ENCODE measurements around the gene TTLL10. TPM values are rescaled to one million over a fixed set of nuclear protein-coding genes. Genes with fewer than 3 reads are reported as not detected.

Gene TTLL10
- polyA plus RNA-seq, 2 of the 4 experiments (the other 2 are of a cell fraction): not detected

- no peak overlapping the region for H3K4me3 ChIP-seq
- CTCF ChIA-PET: interaction anchor here (1.1 to 1.4 kb wide), 2 partner anchors 11 to 88 kb away, joined by 3 read pairs; no protein-coding TSS in a partner anchor
- 0 out of 3 replicates have a peak, but pooled peaks cover 3% of the 10 kb centered on the region for H3K4me1 ChIP-seq
- no peak overlapping the region for H3K27ac ChIP-seq
- no CpG with 5 or more reads among the region's 31 CpGs for WGBS (ENCODE audit: missing lambda C conversion rate)
- ATAC-seq (no peak), DNase-seq (ENCODE audit: low read depth in 1 of 2, low spot score in 1 of 2) (no peak), FAIRE-seq (no peak)
- no peak overlapping the region for H3K4me2 ChIP-seq
- POLR2A ChIA-PET: no interaction called here
- no peak for TF ChIP-seq SMC3 (IDR thresholded peaks at IDR 0.05)
- no peak for TF ChIP-seq ZFP36 (IDR thresholded peaks at IDR 0.05; ENCODE audit: borderline replicate concordance, partially characterized antibody)
- TF ChIP-seq HOXA7 (CRISPR knock-in tag; IDR thresholded peaks at IDR 0.05): no peak
- no peak for TF ChIP-seq POLR2A (IDR thresholded peaks at IDR 0.05; ENCODE audit: low read length)
- no peaks in the 10 kb centered on the region for H3K9me3 ChIP-seq
Observed at GRCh38 chr1:1210726-1211540, 37.3 kb downstream of the TTLL10 start.

- 92% methylated on average over 8 of the region's 28 CpGs for WGBS (ENCODE audit: missing lambda C conversion rate)
- ChIA-PET CTCF (interaction anchor here (1.7 to 2.0 kb wide), 2 partner anchors 16 to 90 kb away, joined by 4 to 7 read pairs; no protein-coding TSS in a partner anchor), POLR2A (no interaction called here)
- no peak overlapping the region for H3K4me2 ChIP-seq
- 0 out of 3 replicates have a peak, but pooled peaks cover 3% of the 10 kb centered on the region for H3K4me1 ChIP-seq
- no peak for ATAC-seq
- H3K4me3 ChIP-seq: no peak overlapping the region
- no peaks in the 10 kb centered on the region for H3K9me3 ChIP-seq
- no peak overlapping the region for H3K27ac ChIP-seq
- FAIRE-seq: no peak
- no peak for TF ChIP-seq TFCP2L1 (CRISPR knock-in tag; IDR thresholded peaks at IDR 0.05)
- no peak for TF ChIP-seq BCL3 (IDR thresholded peaks at IDR 0.05)
- no peak for TF ChIP-seq SMC3 (IDR thresholded peaks at IDR 0.05)
- TF ChIP-seq JUN (IDR thresholded peaks at IDR 0.05): no peak
- no peak for TF ChIP-seq RARB (CRISPR knock-in tag; IDR thresholded peaks at IDR 0.05)
- no peak for TF ChIP-seq POLR2A (IDR thresholded peaks at IDR 0.05; ENCODE audit: low read length)
- DNase-seq (ENCODE audit: low read depth in 1 of 2, low spot score in 1 of 2): no peak
Observed at GRCh38 chr1:1211541-1212441, 38.1 kb downstream of the TTLL10 start.

GRCh38 chr1:1212780-1213344, 39.2 kb downstream of the TTLL10 start:
- ATAC-seq (no peak), FAIRE-seq (no peak), DNase-seq (ENCODE audit: low read depth in 1 of 2, low spot score in 1 of 2) (no peak)
- H3K4me2 ChIP-seq: no peak overlapping the region
- CTCF ChIA-PET: interaction anchor here (1.7 to 2.0 kb wide), 2 partner anchors 15 to 91 kb away, joined by 4 to 7 read pairs; no protein-coding TSS in a partner anchor
- no peak overlapping the region for H3K4me3 ChIP-seq
- H3K4me1 ChIP-seq: 0 out of 3 replicates have a peak, but pooled peaks cover 3% of the 10 kb centered on the region
- POLR2A ChIA-PET: no interaction called here
- no peaks in the 10 kb centered on the region for H3K9me3 ChIP-seq
- 96% methylated on average over 4 of the region's 24 CpGs for WGBS (ENCODE audit: missing lambda C conversion rate)
- no peak overlapping the region for H3K27ac ChIP-seq
- TF ChIP-seq TFCP2L1 (CRISPR knock-in tag; IDR thresholded peaks at IDR 0.05) (no peak), EHMT2 (IDR thresholded peaks at IDR 0.05; ENCODE audit: low read depth) (no peak), CEBPB (IDR thresholded peaks at IDR 0.05) (no peak), MAZ (IDR thresholded peaks at IDR 0.05; ENCODE audit: borderline replicate concordance, low read depth, low read length) (no peak), POLR2A (IDR thresholded peaks at IDR 0.05; ENCODE audit: low read length) (no peak), JUNB (IDR thresholded peaks at IDR 0.05) (no peak), CBX8 (IDR thresholded peaks at IDR 0.05) (no peak), FOSL2 (IDR thresholded peaks at IDR 0.05) (no peak), FOSL2 (CRISPR knock-in tag; IDR thresholded peaks at IDR 0.05) (no peak), ZFP36 (IDR thresholded peaks at IDR 0.05; ENCODE audit: borderline replicate concordance, partially characterized antibody) (no peak), FOXS1 (CRISPR knock-in tag; IDR thresholded peaks at IDR 0.05) (no peak), CBX2 (IDR thresholded peaks at IDR 0.05; ENCODE audit: borderline replicate concordance, low read depth) (no peak), CHD4 (IDR thresholded peaks at IDR 0.05; ENCODE audit: borderline replicate concordance) (no peak), CHD2 (IDR thresholded peaks at IDR 0.05; ENCODE audit: low read length, partially characterized antibody) (no peak), POLR2AphosphoS2 (conservative IDR thresholded peaks at IDR 0.05; ENCODE audit: low read length) (no peak), TP53 (CRISPR knock-in tag; IDR thresholded peaks at IDR 0.05) (no peak), HOXB5 (CRISPR knock-in tag; IDR thresholded peaks at IDR 0.05) (no peak), JUN (IDR thresholded peaks at IDR 0.05) (no peak), NR3C1 (IDR thresholded peaks at IDR 0.05) (no peak)
- TF ChIP-seq, protein P1, sequence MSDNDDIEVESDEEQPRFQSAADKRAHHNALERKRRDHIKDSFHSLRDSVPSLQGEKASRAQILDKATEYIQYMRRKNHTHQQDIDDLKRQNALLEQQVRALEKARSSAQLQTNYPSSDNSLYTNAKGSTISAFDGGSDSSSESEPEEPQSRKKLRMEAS (IDR thresholded peaks at IDR 0.05): no peak
- TF ChIP-seq, protein P2, sequence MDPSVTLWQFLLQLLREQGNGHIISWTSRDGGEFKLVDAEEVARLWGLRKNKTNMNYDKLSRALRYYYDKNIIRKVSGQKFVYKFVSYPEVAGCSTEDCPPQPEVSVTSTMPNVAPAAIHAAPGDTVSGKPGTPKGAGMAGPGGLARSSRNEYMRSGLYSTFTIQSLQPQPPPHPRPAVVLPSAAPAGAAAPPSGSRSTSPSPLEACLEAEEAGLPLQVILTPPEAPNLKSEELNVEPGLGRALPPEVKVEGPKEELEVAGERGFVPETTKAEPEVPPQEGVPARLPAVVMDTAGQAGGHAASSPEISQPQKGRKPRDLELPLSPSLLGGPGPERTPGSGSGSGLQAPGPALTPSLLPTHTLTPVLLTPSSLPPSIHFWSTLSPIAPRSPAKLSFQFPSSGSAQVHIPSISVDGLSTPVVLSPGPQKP (IDR thresholded peaks at IDR 0.05; ENCODE audit: low read depth, low read length): no peak
